Measurements from ENCODE around the gene IRF4. TPM values are rescaled to one million over a fixed set of nuclear protein-coding genes. Genes with fewer than 3 reads are reported as not detected.

The IRF4 gene
- total RNA-seq, 2 donors from 2014 or later: 1.1 to 1.8 TPM

DNA sequence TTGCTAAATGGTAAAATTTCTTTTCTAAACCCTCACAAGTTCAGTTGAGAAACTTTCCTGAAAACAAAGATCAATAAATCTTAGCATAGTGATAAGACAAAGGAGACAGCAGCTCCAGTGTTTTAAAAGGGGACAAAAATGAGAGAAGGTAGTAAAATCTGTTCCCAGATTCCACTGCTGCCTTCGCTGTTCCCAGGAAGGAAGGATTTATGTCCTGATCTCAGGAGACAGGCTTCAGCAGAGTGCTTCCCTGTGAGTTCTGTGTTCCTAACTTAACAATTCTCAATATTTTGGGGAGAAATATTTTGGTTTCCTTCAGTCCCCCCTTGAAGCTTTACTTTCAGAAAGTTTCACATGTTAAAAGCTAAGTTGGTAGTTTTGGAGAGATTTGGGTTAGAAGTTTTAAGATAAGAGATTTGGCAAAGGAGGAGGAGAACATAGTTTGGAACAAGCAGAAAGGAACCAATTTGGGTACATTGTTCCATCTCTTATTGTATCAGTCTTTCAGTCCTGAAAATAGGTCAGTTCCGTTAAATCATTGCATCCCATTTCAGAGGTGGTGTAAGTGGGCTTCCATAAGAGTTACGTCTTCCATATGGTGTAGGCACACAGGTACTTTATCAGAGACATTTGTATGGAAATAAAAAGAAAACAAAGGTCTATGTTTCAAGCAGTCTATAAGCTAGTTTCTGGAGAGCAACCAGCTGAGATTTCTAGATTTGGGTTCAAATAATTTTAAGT is 20.8 kb downstream of the IRF4 start:
- DNase-seq (ENCODE audit: low spot score) (no peak), ATAC-seq (ENCODE audit: insufficient number of reproducible peaks, low FRiP score, low read depth) (no peak)
- Histone ChIP-seq H3K4me3 (no peak overlapping the region), H3K27ac (no peak overlapping the region), H3K9me3 (peaks cover 5% of the 10 kb centered on the region), H3K36me3 (no peaks in the 10 kb centered on the region), H3K4me1 (ENCODE audit: control insufficient read depth in 1 of 2, low read depth in 2 of 2) (no peaks in the 10 kb centered on the region), H3K27me3 (replicated peaks; ENCODE audit: insufficient read depth) (no peaks in the 10 kb centered on the region)
- TF ChIP-seq, protein P1, sequence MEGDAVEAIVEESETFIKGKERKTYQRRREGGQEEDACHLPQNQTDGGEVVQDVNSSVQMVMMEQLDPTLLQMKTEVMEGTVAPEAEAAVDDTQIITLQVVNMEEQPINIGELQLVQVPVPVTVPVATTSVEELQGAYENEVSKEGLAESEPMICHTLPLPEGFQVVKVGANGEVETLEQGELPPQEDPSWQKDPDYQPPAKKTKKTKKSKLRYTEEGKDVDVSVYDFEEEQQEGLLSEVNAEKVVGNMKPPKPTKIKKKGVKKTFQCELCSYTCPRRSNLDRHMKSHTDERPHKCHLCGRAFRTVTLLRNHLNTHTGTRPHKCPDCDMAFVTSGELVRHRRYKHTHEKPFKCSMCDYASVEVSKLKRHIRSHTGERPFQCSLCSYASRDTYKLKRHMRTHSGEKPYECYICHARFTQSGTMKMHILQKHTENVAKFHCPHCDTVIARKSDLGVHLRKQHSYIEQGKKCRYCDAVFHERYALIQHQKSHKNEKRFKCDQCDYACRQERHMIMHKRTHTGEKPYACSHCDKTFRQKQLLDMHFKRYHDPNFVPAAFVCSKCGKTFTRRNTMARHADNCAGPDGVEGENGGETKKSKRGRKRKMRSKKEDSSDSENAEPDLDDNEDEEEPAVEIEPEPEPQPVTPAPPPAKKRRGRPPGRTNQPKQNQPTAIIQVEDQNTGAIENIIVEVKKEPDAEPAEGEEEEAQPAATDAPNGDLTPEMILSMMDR (IDR thresholded peaks at IDR 0.05): no peak

DNA sequence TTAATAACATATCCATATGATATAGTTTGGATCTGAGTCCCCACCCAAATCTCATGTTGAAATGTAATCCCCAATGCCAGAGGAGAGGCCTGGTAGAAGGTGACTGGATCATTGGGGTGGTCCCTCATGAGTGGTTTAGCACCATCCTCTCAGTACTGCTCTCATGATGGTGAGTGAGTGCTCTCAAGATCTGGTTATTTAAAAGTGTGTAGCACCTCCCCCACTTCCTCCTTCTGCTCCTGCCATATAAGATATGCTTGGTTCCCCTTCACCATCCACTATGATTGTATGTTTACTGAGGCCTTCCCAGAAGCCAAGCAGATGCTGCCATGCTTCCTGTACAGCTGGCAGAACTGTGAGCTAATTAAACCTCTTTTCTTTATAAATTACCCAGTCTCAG is 22.9 kb downstream of the IRF4 start:
- DNase-seq (ENCODE audit: low spot score) (no peak), ATAC-seq (ENCODE audit: insufficient number of reproducible peaks, low FRiP score, low read depth) (no peak)
- H3K9me3 ChIP-seq: peaks cover 5% of the 10 kb centered on the region
- no peak overlapping the region for H3K4me3 ChIP-seq
- TF ChIP-seq, protein P1 (IDR thresholded peaks at IDR 0.05): no peak
- H3K36me3 ChIP-seq: no peaks in the 10 kb centered on the region
- H3K27ac ChIP-seq: no peak overlapping the region
- no peaks in the 10 kb centered on the region for H3K27me3 ChIP-seq (replicated peaks; ENCODE audit: insufficient read depth)
- no peaks in the 10 kb centered on the region for H3K4me1 ChIP-seq (ENCODE audit: control insufficient read depth in 1 of 2, low read depth in 2 of 2)

DNA sequence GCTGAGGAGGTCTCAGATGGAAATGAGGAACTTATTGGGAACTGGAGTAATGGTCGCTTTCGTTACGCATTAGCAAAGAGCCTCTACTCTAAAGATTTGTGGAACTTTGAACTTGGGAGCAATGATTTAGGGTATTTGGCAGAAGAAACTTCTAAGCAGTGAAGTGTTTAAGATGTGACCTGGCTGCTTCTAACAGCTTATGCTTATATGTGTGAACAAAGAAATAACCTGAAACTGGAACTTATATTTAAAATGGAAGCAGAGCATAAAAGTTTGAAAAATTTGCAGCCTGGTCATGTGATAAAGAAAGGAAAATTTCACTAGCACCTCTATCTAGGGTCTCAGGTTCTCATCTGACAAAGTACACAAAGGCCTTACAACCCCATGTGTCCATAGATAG is 23.5 kb downstream of the IRF4 start:
- TF ChIP-seq, protein P1 (IDR thresholded peaks at IDR 0.05): no peak
- H3K9me3 ChIP-seq: peaks cover 5% of the 10 kb centered on the region
- H3K4me1 ChIP-seq (ENCODE audit: control insufficient read depth in 1 of 2, low read depth in 2 of 2): no peaks in the 10 kb centered on the region
- ATAC-seq (ENCODE audit: insufficient number of reproducible peaks, low FRiP score, low read depth) (no peak), DNase-seq (ENCODE audit: low spot score) (no peak)
- no peaks in the 10 kb centered on the region for H3K27me3 ChIP-seq (replicated peaks; ENCODE audit: insufficient read depth)
- H3K27ac ChIP-seq: no peak overlapping the region
- H3K4me3 ChIP-seq: no peak overlapping the region
- H3K36me3 ChIP-seq: no peaks in the 10 kb centered on the region

DNA sequence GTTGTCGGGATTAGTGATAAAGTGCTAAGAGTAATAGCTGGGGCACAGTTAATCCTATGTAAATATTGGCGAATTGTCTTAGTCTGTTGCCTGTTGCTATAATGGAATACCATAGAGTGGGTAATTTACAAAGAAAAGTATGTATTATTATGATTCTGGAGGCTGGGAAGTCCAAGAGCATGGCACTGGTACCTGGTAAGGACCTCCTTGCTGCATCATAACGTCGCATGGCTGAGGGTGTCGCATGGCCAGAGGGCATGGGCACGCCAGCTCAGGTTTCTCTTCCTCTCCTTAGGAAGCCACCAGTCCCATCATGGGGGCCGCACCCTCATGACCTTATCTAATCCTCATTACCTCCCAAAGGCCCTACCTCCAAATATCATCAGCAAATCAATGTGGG is 29.7 kb downstream of the IRF4 start:
- no peak overlapping the region for H3K27ac ChIP-seq
- no peak overlapping the region for H3K4me3 ChIP-seq
- H3K4me1 ChIP-seq (ENCODE audit: control insufficient read depth in 1 of 2, low read depth in 2 of 2): no peaks in the 10 kb centered on the region
- no peak for ATAC-seq (ENCODE audit: insufficient number of reproducible peaks, low FRiP score, low read depth)
- no peak for DNase-seq (ENCODE audit: low spot score)
- no peaks in the 10 kb centered on the region for H3K36me3 ChIP-seq
- no peaks in the 10 kb centered on the region for H3K9me3 ChIP-seq
- TF ChIP-seq, protein P1 (IDR thresholded peaks at IDR 0.05): no peak
- no peaks in the 10 kb centered on the region for H3K27me3 ChIP-seq (replicated peaks; ENCODE audit: insufficient read depth)

DNA sequence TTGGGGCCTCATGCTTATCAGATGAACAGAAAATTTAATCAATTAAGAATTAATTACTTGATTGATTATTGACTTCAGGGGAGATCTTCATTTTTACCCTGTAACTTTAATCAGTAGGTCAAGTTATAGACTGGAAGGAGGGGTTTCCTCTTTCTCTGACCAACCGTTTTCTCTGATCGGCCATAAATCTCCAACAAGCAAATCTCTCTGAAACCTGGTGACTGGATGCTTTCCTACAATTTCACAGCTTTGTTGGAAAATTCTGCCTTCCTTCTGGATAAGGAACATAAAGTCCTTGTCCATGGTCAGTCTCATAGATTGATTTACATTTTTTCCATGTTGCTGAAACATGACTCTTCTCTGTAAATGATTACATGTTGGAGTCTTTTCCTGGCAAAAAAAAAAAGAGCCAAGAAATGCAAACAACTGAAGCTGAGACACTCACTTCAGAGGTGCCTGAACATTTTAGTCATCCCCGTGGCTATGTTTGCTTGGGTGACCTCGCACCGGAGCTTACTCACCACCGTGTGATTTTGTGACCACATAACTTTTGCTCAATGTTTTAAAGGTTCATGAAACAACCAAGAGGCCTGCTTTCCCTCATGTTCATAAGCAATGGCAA is 31.0 kb downstream of the IRF4 start:
- TF ChIP-seq, protein P1 (IDR thresholded peaks at IDR 0.05): no peak
- ATAC-seq (ENCODE audit: insufficient number of reproducible peaks, low FRiP score, low read depth): no peak
- H3K27ac ChIP-seq: no peak overlapping the region
- no peaks in the 10 kb centered on the region for H3K27me3 ChIP-seq (replicated peaks; ENCODE audit: insufficient read depth)
- no peaks in the 10 kb centered on the region for H3K9me3 ChIP-seq
- no peak overlapping the region for H3K4me3 ChIP-seq
- DNase-seq (ENCODE audit: low spot score): no peak
- H3K4me1 ChIP-seq (ENCODE audit: control insufficient read depth in 1 of 2, low read depth in 2 of 2): no peaks in the 10 kb centered on the region
- H3K36me3 ChIP-seq: no peaks in the 10 kb centered on the region
